Suprapubic skin (tissue), 4 donors: ENCODE measurements around the gene ZNF200. TPM values are rescaled to one million over a fixed set of nuclear protein-coding genes. Genes with fewer than 3 reads are reported as not detected.

ENCODE experiments used
- DNase-seq, 2 donors: peaks; one replicate each; pipeline ENCODE4 v3.0.0-alpha.2; 2019; ENCODE audit warnings: low spot score in 2 of 2
- H3K27ac ChIP-seq: fragments of 200-600 bp; sonication (generic); one replicate; pipeline ENCODE4 v1.5.1; 2019
- H3K27me3 ChIP-seq: fragments of 200-600 bp; sonication (generic); one replicate; pipeline ENCODE4 v1.5.1; 2019
- H3K36me3 ChIP-seq: fragments of 200-600 bp; sonication (generic); one replicate; pipeline ENCODE4 v1.5.1; 2019
- H3K4me1 ChIP-seq: fragments of 200-600 bp; sonication (generic); one replicate; pipeline ENCODE4 v1.5.1; 2019
- H3K4me3 ChIP-seq: fragments of 200-600 bp; sonication (generic); one replicate; pipeline ENCODE4 v1.5.1; 2019; ENCODE audit warnings: mild to moderate bottlenecking
- H3K9me3 ChIP-seq: fragments of 200-600 bp; sonication (generic); one replicate; pipeline ENCODE4 v1.5.1; 2019
- CTCF ChIP-seq, 2 donors: fragments of 200-600 bp in 1 of 2; fragments of 450-650 bp in 1 of 2; sonication (generic) in 1 of 2; IDR thresholded peaks; one replicate each; pipeline ENCODE4 v1.5.1; 2016 to 2019; ENCODE audit warnings: antibody characterized with exemption in 2 of 2, mild to moderate bottlenecking in 1 of 2, moderate library complexity in 1 of 2
- EP300 ChIP-seq: sonication (generic); formaldehyde crosslinking; IDR thresholded peaks from one replicate; pipeline ENCODE4 v1.6.1; 2017; ENCODE audit warnings: antibody characterized with exemption
- POLR2A ChIP-seq, 2 donors: fragments of 450-650 bp; IDR thresholded peaks; one replicate each; pipeline ENCODE4 v1.6.1; 2017; ENCODE audit warnings: antibody characterized with exemption in 2 of 2, mild to moderate bottlenecking in 2 of 2, moderate library complexity in 2 of 2
- POLR2AphosphoS5 ChIP-seq, 3 donors: sonication (generic); formaldehyde crosslinking; IDR thresholded peaks; one replicate each; pipeline ENCODE4 v1.6.1; 2017; ENCODE audit warnings: antibody characterized with exemption in 3 of 3
- WGBS: methylation state at CpG from one replicate; pipeline ENCODE4 v1.1.5; 2018; 5-methylcytosine and 5-hydroxymethylcytosine counted together
- total RNA-seq, 4 donors: library from RNA; depleted of rRNA; stranded (reverse); fragments of >200 nt; gene quantifications; one replicate each; pipeline ENCODE4 v1.1.0, GENCODE V29; 2016

Gene ZNF200
- total RNA-seq, 4 donors from 2014 or later = 2.6 to 7.7 (median 4.8) TPM

GRCh38 chr16:3248596-3248995, 13.6 kb upstream of the ZNF200 start:
- TF ChIP-seq EP300 (no peak), POLR2AphosphoS5 (IDR thresholded peaks at IDR 0.05) (no peak), POLR2A (IDR thresholded peaks at IDR 0.05) (no peak), CTCF (IDR thresholded peaks at IDR 0.05) (no peak)
- H3K27ac ChIP-seq = no peak overlapping the region
- H3K36me3 ChIP-seq = no peaks in the 10 kb centered on the region
- 90% methylated on average over 5 of the region's 5 CpGs for WGBS
- H3K9me3 ChIP-seq = no peaks in the 10 kb centered on the region
- H3K27me3 ChIP-seq = peaks cover 10% of the 10 kb centered on the region
- no peaks in the 10 kb centered on the region for H3K4me1 ChIP-seq
- no peak for DNase-seq
- no peak overlapping the region for H3K4me3 ChIP-seq

GRCh38 chr16:3246876-3247275, 11.9 kb upstream of the ZNF200 start:
- TF ChIP-seq POLR2A (IDR thresholded peaks at IDR 0.05) = no peak
- TF ChIP-seq EP300 = no peak
- no peak for TF ChIP-seq CTCF (IDR thresholded peaks at IDR 0.05)
- TF ChIP-seq POLR2AphosphoS5 (IDR thresholded peaks at IDR 0.05) = no peak
- 93% methylated on average over 9 of the region's 10 CpGs for WGBS
- no peak for DNase-seq
- Histone ChIP-seq H3K9me3 (no peaks in the 10 kb centered on the region), H3K27me3 (peaks cover 17% of the 10 kb centered on the region), H3K4me3 (no peak overlapping the region), H3K27ac (no peak overlapping the region), H3K36me3 (no peaks in the 10 kb centered on the region), H3K4me1 (no peaks in the 10 kb centered on the region)

GRCh38 chr16:3246002-3246401, 11.0 kb upstream of the ZNF200 start:
- no peaks in the 10 kb centered on the region for H3K4me1 ChIP-seq

GRCh38 chr16:3243882-3244281, 8.9 kb upstream of the ZNF200 start:
- H3K4me1 ChIP-seq = no peaks in the 10 kb centered on the region
- H3K9me3 ChIP-seq = no peaks in the 10 kb centered on the region
- H3K27me3 ChIP-seq = peaks cover 19% of the 10 kb centered on the region
- 77% methylated on average over 6 of the region's 6 CpGs for WGBS
- no peak for TF ChIP-seq CTCF (IDR thresholded peaks at IDR 0.05)
- no peak for TF ChIP-seq EP300
- TF ChIP-seq POLR2AphosphoS5 (IDR thresholded peaks at IDR 0.05) = no peak
- no peak for TF ChIP-seq POLR2A (IDR thresholded peaks at IDR 0.05)
- H3K27ac ChIP-seq = no peak overlapping the region
- DNase-seq = no peak
- H3K4me3 ChIP-seq = no peak overlapping the region
- no peaks in the 10 kb centered on the region for H3K36me3 ChIP-seq

More at GRCh38 chr16:3246002-3246401, 11.0 kb upstream of the ZNF200 start:
- WGBS = 80% methylated on average over 7 of the region's 7 CpGs
- no peaks in the 10 kb centered on the region for H3K36me3 ChIP-seq
- no peak overlapping the region for H3K4me3 ChIP-seq
- no peak for TF ChIP-seq POLR2AphosphoS5 (IDR thresholded peaks at IDR 0.05)
- TF ChIP-seq POLR2A (IDR thresholded peaks at IDR 0.05) = no peak
- no peak for TF ChIP-seq EP300
- no peak for TF ChIP-seq CTCF (IDR thresholded peaks at IDR 0.05)
- H3K9me3 ChIP-seq = no peaks in the 10 kb centered on the region
- no peak overlapping the region for H3K27ac ChIP-seq
- H3K27me3 ChIP-seq = peaks cover 19% of the 10 kb centered on the region
- DNase-seq = no peak

- WGBS = 80% methylated on average over 11 of the region's 11 CpGs
- Histone ChIP-seq H3K36me3 (no peaks in the 10 kb centered on the region), H3K27me3 (peaks cover 19% of the 10 kb centered on the region), H3K4me1 (no peaks in the 10 kb centered on the region), H3K4me3 (no peak overlapping the region), H3K27ac (no peak overlapping the region), H3K9me3 (no peaks in the 10 kb centered on the region)
- DNase-seq = no peak
- TF ChIP-seq CTCF (IDR thresholded peaks at IDR 0.05) (no peak), POLR2AphosphoS5 (IDR thresholded peaks at IDR 0.05) (no peak), EP300 (no peak), POLR2A (IDR thresholded peaks at IDR 0.05) (no peak)
Measured at GRCh38 chr16:3242709-3243108, 7.8 kb upstream of the ZNF200 start.
